ENCODE data around the gene NOTCH3. TPM values are rescaled to one million over a fixed set of nuclear protein-coding genes. Genes with fewer than 3 reads are reported as not detected.

Gene NOTCH3
- polyA plus RNA-seq, 4 donors: 0.45 to 15.6 (median 6.6) TPM

DNA sequence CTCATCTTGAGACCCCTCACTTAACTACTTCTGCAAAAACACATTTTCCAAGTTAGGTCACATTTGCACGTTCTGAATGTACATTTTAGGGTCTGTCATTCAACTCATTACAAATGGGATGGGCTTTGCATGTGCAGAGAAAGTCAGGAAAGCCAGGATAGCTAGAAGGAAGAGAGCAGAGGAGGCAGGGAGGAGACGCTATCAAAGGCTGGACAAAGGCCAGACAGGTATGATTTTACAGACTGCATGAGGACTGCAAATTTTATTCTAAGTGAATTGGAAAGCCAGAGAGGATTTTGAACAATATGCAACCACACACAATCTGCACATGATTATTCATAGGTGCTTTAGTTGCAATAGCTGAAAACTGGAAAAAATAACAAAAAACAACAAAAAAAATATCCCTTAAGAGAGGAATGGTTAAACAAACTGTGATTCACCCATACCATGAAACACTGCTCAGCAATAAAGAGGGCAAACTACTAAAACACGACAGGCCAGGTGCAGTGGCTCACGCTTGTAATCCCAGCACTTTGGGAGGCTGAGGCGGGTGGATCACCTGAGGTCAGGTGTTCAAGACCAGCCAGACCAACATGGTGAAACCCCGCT is 72.5 kb downstream of the NOTCH3 start:
- no peaks in the 10 kb centered on the region for H3K27me3 ChIP-seq (ENCODE audit: control insufficient read depth in 3 of 3, insufficient read depth in 3 of 3, low read length in 3 of 3)
- no peaks in the 10 kb centered on the region for H3K9me3 ChIP-seq (ENCODE audit: control insufficient read depth in 2 of 2, insufficient read depth in 1 of 2, low read depth in 1 of 2, low read length in 1 of 2)
- WGBS, 3 donors: 30 to 64% (median 42%) methylated on average over 6 of the region's 6 CpGs
- H3K27ac ChIP-seq (ENCODE audit: low read depth in 1 of 3, low read length in 2 of 3): no peak overlapping the region
- DNase-seq (no peak), FAIRE-seq (no peak)
- peaks cover 0 to 9% (median 0%) of the 10 kb centered on the region in 3 donors for H3K4me1 ChIP-seq (ENCODE audit: control insufficient read depth in 3 of 3, insufficient read depth in 2 of 3, low read depth in 1 of 3, low read length in 2 of 3)
- H3K4me3 ChIP-seq (ENCODE audit: low read depth in 1 of 3, low read length in 3 of 3): no peak overlapping the region
- H3K36me3 ChIP-seq (ENCODE audit: control insufficient read depth in 3 of 3, insufficient read depth in 2 of 3, low read depth in 1 of 3, low read length in 3 of 3): peaks cover 0 to 9% (median 0%) of the 10 kb centered on the region in 3 donors

GRCh38 chr19:15126131-15126910 is 74.5 kb downstream of the NOTCH3 start:
- FAIRE-seq (no peak), DNase-seq (peak in 1 of 2 donors; percentile 18)
- Histone ChIP-seq H3K9me3 (ENCODE audit: control insufficient read depth in 2 of 2, insufficient read depth in 1 of 2, low read depth in 1 of 2, low read length in 1 of 2) (no peaks in the 10 kb centered on the region), H3K4me3 (ENCODE audit: low read depth in 1 of 3, low read length in 3 of 3) (peak overlapping the region in 1 of 3 donors; percentile 97), H3K27me3 (ENCODE audit: control insufficient read depth in 3 of 3, insufficient read depth in 3 of 3, low read length in 3 of 3) (no peaks in the 10 kb centered on the region), H3K36me3 (ENCODE audit: control insufficient read depth in 3 of 3, insufficient read depth in 2 of 3, low read depth in 1 of 3, low read length in 3 of 3) (peaks cover 0 to 26% (median 10%) of the 10 kb centered on the region in 3 donors), H3K4me1 (ENCODE audit: control insufficient read depth in 3 of 3, insufficient read depth in 2 of 3, low read depth in 1 of 3, low read length in 2 of 3) (peaks cover 0 to 9% (median 0%) of the 10 kb centered on the region in 3 donors), H3K27ac (ENCODE audit: low read depth in 1 of 3, low read length in 2 of 3) (peak overlapping the region in 1 of 3 donors; percentile 50)
- 59 to 90% (median 80%) methylated on average over 2 of the region's 2 CpGs for WGBS, 3 donors

- no peaks in the 10 kb centered on the region for H3K27me3 ChIP-seq (ENCODE audit: control insufficient read depth in 3 of 3, insufficient read depth in 3 of 3, low read length in 3 of 3)
- WGBS, 3 donors: 0% methylated on average over 54 to 61 of the region's 61 CpGs
Observed at GRCh38 chr19:15125232-15126067, 75.3 kb downstream of the NOTCH3 start.

DNA sequence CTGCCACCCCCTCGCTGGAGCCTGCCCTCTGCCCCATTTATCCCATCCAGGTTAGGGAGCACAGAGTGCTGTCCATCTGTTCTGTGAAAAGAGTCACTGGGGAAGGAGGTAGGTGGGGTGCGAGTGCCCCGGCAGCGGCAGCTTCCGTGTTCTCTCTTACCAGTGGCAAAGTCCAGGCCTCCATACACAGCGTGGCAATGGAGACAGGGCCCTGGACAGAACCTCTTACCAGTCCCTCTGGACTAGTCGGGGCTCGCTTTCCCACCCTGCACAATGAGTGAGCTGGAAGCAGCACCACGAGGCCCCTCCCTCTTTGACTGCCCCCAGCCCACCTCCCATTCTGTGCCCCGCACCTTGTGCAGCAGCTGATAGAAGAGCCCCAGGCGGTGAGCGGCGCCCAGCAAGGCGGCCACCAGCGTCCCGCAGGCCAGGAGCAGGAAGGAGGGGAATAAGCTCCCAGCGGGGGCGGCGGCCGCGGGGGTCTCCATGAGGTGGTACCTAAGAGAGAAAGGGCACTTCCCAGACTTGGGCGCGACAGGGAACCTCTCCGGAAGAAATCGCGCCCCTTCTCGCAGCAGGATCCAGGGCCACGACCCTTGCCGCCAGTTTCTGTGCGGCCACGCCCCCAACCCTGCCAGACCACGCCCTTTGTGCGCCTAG is 76.1 kb downstream of the NOTCH3 start:
- WGBS, 3 donors: 0 to 3% (median 0%) methylated on average over 30 to 33 of the region's 33 CpGs
- no peaks in the 10 kb centered on the region for H3K27me3 ChIP-seq (ENCODE audit: control insufficient read depth in 3 of 3, insufficient read depth in 3 of 3, low read length in 3 of 3)
- DNase-seq: peak; percentile 80 to 86
- H3K4me1 ChIP-seq (ENCODE audit: control insufficient read depth in 3 of 3, insufficient read depth in 2 of 3, low read depth in 1 of 3, low read length in 2 of 3): peaks cover 0 to 9% (median 0%) of the 10 kb centered on the region in 3 donors
- peaks cover 2 to 42% (median 25%) of the 10 kb centered on the region in 3 donors for H3K36me3 ChIP-seq (ENCODE audit: control insufficient read depth in 3 of 3, insufficient read depth in 2 of 3, low read depth in 1 of 3, low read length in 3 of 3)
- FAIRE-seq: no peak
- peak overlapping the region; percentile 58 to 97 (median 80) for H3K4me3 ChIP-seq (ENCODE audit: low read depth in 1 of 3, low read length in 3 of 3)
- H3K27ac ChIP-seq (ENCODE audit: low read depth in 1 of 3, low read length in 2 of 3): peak overlapping the region; percentile 86 to 97 (median 94)
- H3K9me3 ChIP-seq (ENCODE audit: control insufficient read depth in 2 of 2, insufficient read depth in 1 of 2, low read depth in 1 of 2, low read length in 1 of 2): no peaks in the 10 kb centered on the region

More at GRCh38 chr19:15125232-15126067, 75.3 kb downstream of the NOTCH3 start:
- Histone ChIP-seq H3K9me3 (ENCODE audit: control insufficient read depth in 2 of 2, insufficient read depth in 1 of 2, low read depth in 1 of 2, low read length in 1 of 2) (no peaks in the 10 kb centered on the region), H3K4me1 (ENCODE audit: control insufficient read depth in 3 of 3, insufficient read depth in 2 of 3, low read depth in 1 of 3, low read length in 2 of 3) (peaks cover 0 to 9% (median 0%) of the 10 kb centered on the region in 3 donors), H3K4me3 (ENCODE audit: low read depth in 1 of 3, low read length in 3 of 3) (peak overlapping the region; percentile 58 to 97 (median 80)), H3K27ac (ENCODE audit: low read depth in 1 of 3, low read length in 2 of 3) (peak overlapping the region; percentile 86 to 97 (median 94)), H3K36me3 (ENCODE audit: control insufficient read depth in 3 of 3, insufficient read depth in 2 of 3, low read depth in 1 of 3, low read length in 3 of 3) (peaks cover 0 to 35% (median 17%) of the 10 kb centered on the region in 3 donors)
- FAIRE-seq: no peak
- DNase-seq: peak; percentile 98 to 99

- DNase-seq (peak; percentile 31 to 44), FAIRE-seq (no peak)
- H3K4me1 ChIP-seq (ENCODE audit: control insufficient read depth in 3 of 3, insufficient read depth in 2 of 3, low read depth in 1 of 3, low read length in 2 of 3): peaks cover 0 to 9% (median 0%) of the 10 kb centered on the region in 3 donors
- peak overlapping the region in 2 of 3 donors; percentile 80 to 97 for H3K4me3 ChIP-seq (ENCODE audit: low read depth in 1 of 3, low read length in 3 of 3)
- no peaks in the 10 kb centered on the region for H3K27me3 ChIP-seq (ENCODE audit: control insufficient read depth in 3 of 3, insufficient read depth in 3 of 3, low read length in 3 of 3)
- no peaks in the 10 kb centered on the region for H3K9me3 ChIP-seq (ENCODE audit: control insufficient read depth in 2 of 2, insufficient read depth in 1 of 2, low read depth in 1 of 2, low read length in 1 of 2)
- H3K36me3 ChIP-seq (ENCODE audit: control insufficient read depth in 3 of 3, insufficient read depth in 2 of 3, low read depth in 1 of 3, low read length in 3 of 3): peaks cover 2 to 50% (median 30%) of the 10 kb centered on the region in 3 donors
- peak overlapping the region; percentile 86 to 97 (median 94) for H3K27ac ChIP-seq (ENCODE audit: low read depth in 1 of 3, low read length in 2 of 3)
- WGBS, 3 donors: 18 to 41% (median 38%) methylated on average over 5 of the region's 5 CpGs
Observed at GRCh38 chr19:15123900-15124299, 76.9 kb downstream of the NOTCH3 start.

- H3K4me1 ChIP-seq (ENCODE audit: control insufficient read depth in 3 of 3, insufficient read depth in 2 of 3, low read depth in 1 of 3, low read length in 2 of 3): peaks cover 0 to 9% (median 0%) of the 10 kb centered on the region in 3 donors
- peak overlapping the region in 1 of 3 donors; percentile 97 for H3K4me3 ChIP-seq (ENCODE audit: low read depth in 1 of 3, low read length in 3 of 3)
- peaks cover 2 to 57% (median 33%) of the 10 kb centered on the region in 3 donors for H3K36me3 ChIP-seq (ENCODE audit: control insufficient read depth in 3 of 3, insufficient read depth in 2 of 3, low read depth in 1 of 3, low read length in 3 of 3)
- H3K27me3 ChIP-seq (ENCODE audit: control insufficient read depth in 3 of 3, insufficient read depth in 3 of 3, low read length in 3 of 3): no peaks in the 10 kb centered on the region
- FAIRE-seq: no peak
- DNase-seq: no peak
- 94% methylated on average over 20 to 22 of the region's 22 CpGs for WGBS, 3 donors
- no peak overlapping the region for H3K27ac ChIP-seq (ENCODE audit: low read depth in 1 of 3, low read length in 2 of 3)
- no peaks in the 10 kb centered on the region for H3K9me3 ChIP-seq (ENCODE audit: control insufficient read depth in 2 of 2, insufficient read depth in 1 of 2, low read depth in 1 of 2, low read length in 1 of 2)
Observed at GRCh38 chr19:15123031-15123890, 77.5 kb downstream of the NOTCH3 start.

DNA sequence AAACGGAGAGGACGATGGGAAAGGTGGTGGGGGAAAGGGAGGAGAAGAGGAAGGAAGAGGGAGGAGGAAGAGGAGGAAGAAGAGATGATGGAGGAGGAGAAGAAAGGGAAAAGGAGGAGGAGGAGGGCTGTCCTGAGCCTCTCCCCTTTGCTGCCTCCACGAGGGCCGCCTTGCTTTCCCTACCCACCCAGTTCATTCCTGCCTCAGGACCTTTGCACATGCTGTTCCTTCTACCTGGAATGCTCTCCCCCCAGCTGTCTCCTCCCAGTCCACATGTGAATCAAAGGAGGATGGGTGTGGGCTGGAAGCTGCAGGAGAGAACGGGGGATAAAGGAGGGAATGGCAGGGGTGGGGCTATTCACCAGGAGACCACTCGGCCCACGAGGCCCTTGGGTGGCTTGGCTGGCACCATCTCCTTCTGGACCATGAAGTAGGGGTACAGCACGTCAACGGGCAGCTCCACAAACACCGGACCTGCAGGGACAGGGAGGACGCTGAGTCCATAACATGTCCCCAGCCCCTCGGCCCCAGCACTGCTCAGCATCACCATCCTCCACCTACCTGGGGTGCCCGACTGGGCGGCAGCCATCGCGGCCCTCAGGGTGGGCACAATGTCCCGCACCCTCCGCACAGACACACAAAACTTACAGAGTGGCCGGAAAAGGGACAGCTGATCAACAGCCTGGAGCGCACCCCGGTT is 78.3 kb downstream of the NOTCH3 start:
- no peaks in the 10 kb centered on the region for H3K27me3 ChIP-seq (ENCODE audit: control insufficient read depth in 3 of 3, insufficient read depth in 3 of 3, low read length in 3 of 3)
- 96 to 97% (median 97%) methylated on average over 19 to 21 of the region's 21 CpGs for WGBS, 3 donors
- H3K4me3 ChIP-seq (ENCODE audit: low read depth in 1 of 3, low read length in 3 of 3): no peak overlapping the region
- H3K9me3 ChIP-seq (ENCODE audit: control insufficient read depth in 2 of 2, insufficient read depth in 1 of 2, low read depth in 1 of 2, low read length in 1 of 2): no peaks in the 10 kb centered on the region
- no peak for DNase-seq
- H3K4me1 ChIP-seq (ENCODE audit: control insufficient read depth in 3 of 3, insufficient read depth in 2 of 3, low read depth in 1 of 3, low read length in 2 of 3): peaks cover 0 to 9% (median 0%) of the 10 kb centered on the region in 3 donors
- no peak for FAIRE-seq
- H3K36me3 ChIP-seq (ENCODE audit: control insufficient read depth in 3 of 3, insufficient read depth in 2 of 3, low read depth in 1 of 3, low read length in 3 of 3): peaks cover 2 to 65% (median 33%) of the 10 kb centered on the region in 3 donors
- no peak overlapping the region for H3K27ac ChIP-seq (ENCODE audit: low read depth in 1 of 3, low read length in 2 of 3)

Data from small intestine (tissue), 7 donors.